Vagina (tissue), 2 donors: Measurements from ENCODE around the gene CACNG7. TPM values are rescaled to one million over a fixed set of nuclear protein-coding genes. Genes with fewer than 3 reads are reported as not detected.

Source experiments
- DNase-seq, 2 donors: peaks; one replicate each; pipeline ENCODE4 v3.0.0-alpha.2; 2017; ENCODE audit errors: extremely low spot score in 2 of 2
- H3K27ac ChIP-seq: fragments of 200-600 bp; sonication (generic); one replicate; pipeline ENCODE4 v1.5.1; 2019
- H3K27me3 ChIP-seq: fragments of 200-600 bp; sonication (generic); one replicate; pipeline ENCODE4 v1.5.1; 2019
- H3K36me3 ChIP-seq, 2 donors: fragments of 200-600 bp; sonication (generic); one replicate each; pipeline ENCODE4 v1.5.1; 2017 to 2019
- H3K4me1 ChIP-seq: fragments of 200-600 bp; sonication (generic); one replicate; pipeline ENCODE4 v1.5.1; 2019
- H3K4me3 ChIP-seq, 2 donors: fragments of 200-600 bp; sonication (generic); 1 replicate in 1 of 2; 2 replicates in 1 of 2; pipeline ENCODE4 v1.5.1; 2016 to 2019
- H3K9me3 ChIP-seq: fragments of 200-600 bp; sonication (generic); one replicate; pipeline ENCODE4 v1.5.1; 2019
- POLR2A ChIP-seq, 2 donors: fragments of 450-650 bp; IDR thresholded peaks; one replicate each; pipeline ENCODE4 v1.6.1; 2017; ENCODE audit warnings: antibody characterized with exemption in 2 of 2, mild to moderate bottlenecking in 2 of 2, moderate library complexity in 2 of 2
- POLR2AphosphoS5 ChIP-seq, 2 donors: sonication (generic); formaldehyde crosslinking; IDR thresholded peaks; one replicate each; pipeline ENCODE4 v1.9.0; 2017; ENCODE audit warnings: antibody characterized with exemption in 2 of 2, mild to moderate bottlenecking in 2 of 2, low read depth in 1 of 2; ENCODE audit not compliant: insufficient read depth in 1 of 2
- intact Hi-C: fragments of 100-400 bp; cut with DNase I; formaldehyde crosslinking; loops from one replicate; pipeline ENCODE4 v1.15.1; 2023
- total RNA-seq: library from RNA; depleted of rRNA; stranded (reverse); fragments of >200 nt; gene quantifications from one replicate; pipeline ENCODE4 v1.2.3, GENCODE V29; 2016
- TF ChIP-seq, protein P1 (sequence below), 3 experiments: fragments of 450-650 bp in 2 of 3; fragments of 200-600 bp in 1 of 3; sonication (generic) in 1 of 3; IDR thresholded peaks; one replicate each; pipeline ENCODE4 v1.5.1; 2017 to 2019; ENCODE audit warnings: antibody characterized with exemption in 3 of 3, mild to moderate bottlenecking in 2 of 3, moderate library complexity in 2 of 3

The CACNG7 gene
- total RNA-seq, 1 donor from 2014 or later: not detected

DNA sequence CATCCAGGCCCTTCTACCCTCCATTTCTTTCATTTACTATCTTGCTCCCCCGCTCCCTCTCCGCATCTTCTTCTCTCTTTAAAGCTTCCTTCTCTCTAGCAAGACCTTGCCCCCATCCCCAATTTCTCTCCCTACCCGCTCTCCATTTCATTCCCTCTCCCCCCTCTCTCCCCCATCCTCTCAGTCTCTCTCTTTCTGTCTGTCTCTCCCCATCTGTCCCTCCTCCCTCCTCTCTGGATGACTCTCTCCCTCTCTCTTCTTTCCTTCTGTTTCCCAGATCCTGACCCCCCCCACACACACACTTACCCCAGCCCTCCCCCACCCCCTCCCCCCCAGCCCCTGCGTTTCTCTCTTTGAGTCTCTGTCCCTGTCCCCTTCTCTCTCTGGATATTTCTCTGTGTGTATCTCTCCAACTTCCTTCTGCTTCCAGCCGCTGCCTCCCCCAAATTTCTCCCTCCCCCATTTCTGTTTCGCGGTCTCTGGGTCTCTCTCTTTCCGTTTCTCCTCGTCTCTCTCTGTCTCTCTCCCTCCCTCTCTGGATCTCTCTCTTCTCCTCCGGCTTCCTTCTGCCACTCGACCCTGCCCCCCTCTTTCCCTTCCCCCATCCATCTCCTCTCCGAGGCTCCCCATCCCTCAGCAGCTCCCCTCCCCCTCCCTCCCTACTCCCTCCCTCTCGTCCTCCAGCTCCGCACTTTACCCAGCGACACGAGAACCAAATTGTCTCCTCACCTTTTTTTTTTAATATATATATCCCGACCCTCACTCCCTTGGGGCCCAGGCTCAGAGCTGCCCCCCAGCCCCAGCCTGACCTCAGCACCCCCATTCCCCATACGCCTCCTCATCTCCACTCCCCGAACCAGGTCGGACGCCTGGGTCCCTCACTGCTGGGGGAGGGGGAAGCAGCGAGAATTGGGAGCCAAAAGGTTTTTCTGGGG lies 50.0 kb downstream of the CACNG7 start:
- intact Hi-C loops: no loop called here
- TF ChIP-seq POLR2AphosphoS5 (IDR thresholded peaks at IDR 0.05; ENCODE audit: insufficient read depth in 1 of 2, low read depth in 1 of 2) (no peak), POLR2A (IDR thresholded peaks at IDR 0.05) (no peak)
- TF ChIP-seq, protein P1, sequence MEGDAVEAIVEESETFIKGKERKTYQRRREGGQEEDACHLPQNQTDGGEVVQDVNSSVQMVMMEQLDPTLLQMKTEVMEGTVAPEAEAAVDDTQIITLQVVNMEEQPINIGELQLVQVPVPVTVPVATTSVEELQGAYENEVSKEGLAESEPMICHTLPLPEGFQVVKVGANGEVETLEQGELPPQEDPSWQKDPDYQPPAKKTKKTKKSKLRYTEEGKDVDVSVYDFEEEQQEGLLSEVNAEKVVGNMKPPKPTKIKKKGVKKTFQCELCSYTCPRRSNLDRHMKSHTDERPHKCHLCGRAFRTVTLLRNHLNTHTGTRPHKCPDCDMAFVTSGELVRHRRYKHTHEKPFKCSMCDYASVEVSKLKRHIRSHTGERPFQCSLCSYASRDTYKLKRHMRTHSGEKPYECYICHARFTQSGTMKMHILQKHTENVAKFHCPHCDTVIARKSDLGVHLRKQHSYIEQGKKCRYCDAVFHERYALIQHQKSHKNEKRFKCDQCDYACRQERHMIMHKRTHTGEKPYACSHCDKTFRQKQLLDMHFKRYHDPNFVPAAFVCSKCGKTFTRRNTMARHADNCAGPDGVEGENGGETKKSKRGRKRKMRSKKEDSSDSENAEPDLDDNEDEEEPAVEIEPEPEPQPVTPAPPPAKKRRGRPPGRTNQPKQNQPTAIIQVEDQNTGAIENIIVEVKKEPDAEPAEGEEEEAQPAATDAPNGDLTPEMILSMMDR (IDR thresholded peaks at IDR 0.05): no peak

DNA sequence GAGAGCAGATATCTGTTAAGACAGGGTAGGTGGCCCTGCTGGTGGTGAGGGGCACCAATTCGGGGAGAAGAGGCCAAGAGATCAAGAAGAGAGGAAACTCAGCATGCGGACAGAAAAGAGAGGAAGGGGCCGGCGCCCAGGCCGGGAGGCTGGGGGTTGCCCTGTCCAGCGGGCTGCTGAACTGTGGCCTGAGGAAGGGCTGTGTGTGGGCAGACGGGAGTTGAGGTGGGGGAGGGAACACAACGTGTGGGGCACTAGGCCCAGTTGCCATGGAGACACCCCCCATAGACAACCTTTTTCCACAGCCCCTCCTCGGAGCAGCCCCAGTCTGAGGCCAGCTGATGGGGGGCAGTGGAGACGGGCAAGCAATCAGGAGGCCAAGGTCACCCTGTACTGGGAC lies 51.1 kb downstream of the CACNG7 start:
- no peak overlapping the region for H3K4me3 ChIP-seq
- H3K4me1 ChIP-seq: no peaks in the 10 kb centered on the region
- intact Hi-C loops: no loop called here
- H3K27me3 ChIP-seq: peaks cover 4% of the 10 kb centered on the region
- TF ChIP-seq POLR2AphosphoS5 (IDR thresholded peaks at IDR 0.05; ENCODE audit: insufficient read depth in 1 of 2, low read depth in 1 of 2) (no peak), POLR2A (IDR thresholded peaks at IDR 0.05) (no peak)
- TF ChIP-seq, protein P1 (IDR thresholded peaks at IDR 0.05): no peak
- no peaks in the 10 kb centered on the region for H3K36me3 ChIP-seq
- H3K27ac ChIP-seq: no peak overlapping the region
- no peaks in the 10 kb centered on the region for H3K9me3 ChIP-seq
- DNase-seq: no peak

More for the DNA sequence above, 50.0 kb downstream of the CACNG7 start:
- Histone ChIP-seq H3K9me3 (no peaks in the 10 kb centered on the region), H3K27me3 (peaks cover 4% of the 10 kb centered on the region), H3K27ac (no peak overlapping the region), H3K36me3 (no peaks in the 10 kb centered on the region), H3K4me3 (no peak overlapping the region), H3K4me1 (no peaks in the 10 kb centered on the region)
- no peak for DNase-seq

DNA sequence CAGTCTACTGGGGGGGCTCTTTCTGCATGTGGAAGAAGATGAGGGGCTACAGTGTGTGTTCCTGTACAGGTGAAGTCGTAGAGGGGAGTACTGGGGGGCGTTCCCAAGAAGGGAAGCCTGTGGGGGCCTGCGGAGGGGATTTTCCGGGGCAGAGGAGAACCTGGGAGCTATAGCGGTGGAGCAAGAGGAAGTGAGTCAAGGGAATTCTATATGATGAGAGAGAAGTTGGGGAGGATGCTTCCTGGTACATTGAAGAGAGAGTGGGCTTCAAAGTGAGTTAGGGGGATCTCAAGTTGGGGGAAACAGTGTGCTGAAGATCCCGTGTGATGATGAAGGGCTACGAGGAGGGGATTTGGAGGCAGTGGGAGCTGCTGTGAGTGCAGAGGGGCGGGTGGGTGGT lies 51.8 kb downstream of the CACNG7 start:
- no peaks in the 10 kb centered on the region for H3K36me3 ChIP-seq
- no peak overlapping the region for H3K27ac ChIP-seq
- no peak overlapping the region for H3K4me3 ChIP-seq
- intact Hi-C loops: no loop called here
- no peaks in the 10 kb centered on the region for H3K9me3 ChIP-seq
- peaks cover 4% of the 10 kb centered on the region for H3K27me3 ChIP-seq
- no peaks in the 10 kb centered on the region for H3K4me1 ChIP-seq
- TF ChIP-seq, protein P1 (IDR thresholded peaks at IDR 0.05): no peak
- no peak for TF ChIP-seq POLR2A (IDR thresholded peaks at IDR 0.05)
- no peak for TF ChIP-seq POLR2AphosphoS5 (IDR thresholded peaks at IDR 0.05; ENCODE audit: insufficient read depth in 1 of 2, low read depth in 1 of 2)
- DNase-seq: no peak

DNA sequence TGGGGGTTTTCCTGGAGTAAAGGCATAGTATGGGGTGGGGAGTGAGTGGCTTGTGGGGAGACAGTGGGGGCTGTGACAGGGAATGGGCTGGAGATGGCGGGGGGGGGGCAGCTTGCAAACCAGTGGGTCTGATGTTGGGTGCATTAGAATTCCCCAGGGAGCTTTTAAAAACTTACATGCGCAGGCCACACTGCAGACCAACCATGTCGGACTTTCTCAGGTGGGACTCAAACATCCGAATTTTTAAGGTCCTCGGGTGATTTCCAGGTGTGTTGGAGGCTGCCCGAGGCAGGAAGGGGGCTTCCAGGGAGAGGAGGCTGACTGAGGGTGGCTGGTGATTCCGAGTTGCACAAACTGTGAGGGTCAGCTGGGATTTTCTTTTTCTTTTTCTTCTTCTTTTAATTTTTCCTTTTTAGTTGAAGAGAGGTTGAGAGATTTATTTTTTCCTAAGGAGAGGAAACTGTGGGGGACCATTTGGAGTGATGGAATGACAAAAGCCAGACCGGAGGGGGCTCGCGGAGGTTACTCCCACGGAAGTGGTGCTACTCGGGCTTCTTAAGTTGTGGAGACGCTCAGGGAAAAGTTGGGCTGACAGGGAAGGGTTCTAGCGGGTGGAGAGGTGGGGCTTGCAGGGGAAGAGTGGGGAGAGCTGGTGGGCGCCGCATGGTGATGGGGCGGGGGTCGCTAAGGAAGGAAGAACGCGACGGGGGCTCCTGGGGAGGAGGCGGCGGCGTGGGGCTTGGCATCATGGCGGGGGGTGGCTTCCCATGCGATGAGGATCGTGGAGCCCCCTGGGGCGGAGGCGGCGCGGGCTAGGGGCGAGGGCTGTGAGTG lies 52.7 kb downstream of the CACNG7 start:
- peaks cover 4% of the 10 kb centered on the region for H3K27me3 ChIP-seq

More for the DNA sequence above, 52.7 kb downstream of the CACNG7 start:
- intact Hi-C loops: no loop called here
- H3K36me3 ChIP-seq: no peaks in the 10 kb centered on the region
- no peak overlapping the region for H3K27ac ChIP-seq
- DNase-seq: no peak
- TF ChIP-seq POLR2AphosphoS5 (IDR thresholded peaks at IDR 0.05; ENCODE audit: insufficient read depth in 1 of 2, low read depth in 1 of 2): no peak
- TF ChIP-seq, protein P1 (IDR thresholded peaks at IDR 0.05): no peak
- TF ChIP-seq POLR2A (IDR thresholded peaks at IDR 0.05): no peak
- H3K4me1 ChIP-seq: no peaks in the 10 kb centered on the region
- H3K4me3 ChIP-seq: no peak overlapping the region
- H3K9me3 ChIP-seq: no peaks in the 10 kb centered on the region
